Stomach (tissue), 9 donors: ENCODE data around the gene PRLR. TPM values are rescaled to one million over a fixed set of nuclear protein-coding genes. Genes with fewer than 3 reads are reported as not detected.

Experiments
- DNase-seq, 2 donors: peaks; one replicate each; pipeline versions ENCODE4 v3.0.0 to v3.0.0-alpha.2; 2013 to 2019
- H3K27ac ChIP-seq, 5 donors: fragments of 200-600 bp in 4 of 5; sonication (generic) in 4 of 5; one replicate each; pipeline ENCODE4 v1.5.1; 2013 to 2019; ENCODE audit warnings: mild to moderate bottlenecking in 1 of 5, moderate library complexity in 1 of 5
- H3K27me3 ChIP-seq, 3 donors: fragments of 200-600 bp; sonication (generic); one replicate each; pipeline ENCODE4 v1.5.1; 2017 to 2019; ENCODE audit warnings: mixed run types in 1 of 3
- H3K36me3 ChIP-seq, 4 donors: fragments of 200-600 bp; sonication (generic); 1 replicate in 3 of 4; 2 replicates in 1 of 4; pipeline ENCODE4 v1.5.1; 2016 to 2019
- H3K4me1 ChIP-seq, 4 donors: fragments of 200-600 bp; sonication (generic); one replicate each; pipeline ENCODE4 v1.5.1; 2016 to 2019
- H3K4me3 ChIP-seq, 4 donors: fragments of 200-600 bp; sonication (generic) in 3 of 4; one replicate each; pipeline ENCODE4 v1.5.1; 2016 to 2019; ENCODE audit warnings: mild to moderate bottlenecking in 1 of 4
- H3K9me3 ChIP-seq, 4 donors: fragments of 200-600 bp; sonication (generic); one replicate each; pipeline ENCODE4 v1.5.1; 2016 to 2019
- EP300 ChIP-seq: sonication (generic); formaldehyde crosslinking; IDR thresholded peaks from one replicate; pipeline ENCODE4 v1.6.1; 2017; ENCODE audit warnings: antibody characterized with exemption
- POLR2A ChIP-seq, 4 donors: fragments of 450-650 bp; IDR thresholded peaks; one replicate each; pipeline ENCODE4 v1.6.1; 2016; ENCODE audit warnings: antibody characterized with exemption in 4 of 4, control low read depth in 2 of 4, mild to moderate bottlenecking in 1 of 4, moderate library complexity in 1 of 4
- POLR2AphosphoS5 ChIP-seq, 3 donors: sonication (generic); formaldehyde crosslinking; IDR thresholded peaks; one replicate each; pipeline ENCODE4 v1.6.1; 2016; ENCODE audit warnings: antibody characterized with exemption in 3 of 3
- WGBS, 5 donors: extraction: QIAGEN DNeasy Blood & Tissue Kit in 3 of 5; methylation state at CpG; one replicate each; pipeline versions ENCODE4 v1.1.5 to v1.1.7; 2013 to 2018; 5-methylcytosine and 5-hydroxymethylcytosine counted together
- intact Hi-C: fragments of 100-400 bp; cut with DNase I; formaldehyde crosslinking; loops from one replicate; pipeline ENCODE4 v1.15.1; 2023; ENCODE audit warnings: low total_unique reads
- polyA plus RNA-seq, 3 donors: library from polyadenylated mRNA; stranded (reverse); fragments of 200-250 nt; gene quantifications; one replicate each; pipeline ENCODE4 v1.2.3, GENCODE V29; 2013
- total RNA-seq, 5 donors: library from RNA; depleted of rRNA; stranded (reverse); fragments of >200 nt; gene quantifications; one replicate each; pipeline versions ENCODE4 v1.1.0 to v1.2.3, GENCODE V29; 2014 to 2016
- TF ChIP-seq, protein P1 (sequence below), 7 experiments: fragments of 450-650 bp in 4 of 7; fragments of 200-600 bp in 3 of 7; sonication (generic) in 3 of 7; IDR thresholded peaks; one replicate each; pipeline ENCODE4 v1.5.1; 2016 to 2019; ENCODE audit warnings: antibody characterized with exemption in 7 of 7, control low read depth in 2 of 7, mild to moderate bottlenecking in 1 of 7
- donor health status: healthy with polysubstance abuse.
- donor health status: Bipolar disorder and iron deficiency.
- donor health status: healthy.

The PRLR gene
- total and polyA plus RNA-seq, 8 donors, result 0.56 to 33.2 (median 4.5) TPM; not detected in 1

DNA sequence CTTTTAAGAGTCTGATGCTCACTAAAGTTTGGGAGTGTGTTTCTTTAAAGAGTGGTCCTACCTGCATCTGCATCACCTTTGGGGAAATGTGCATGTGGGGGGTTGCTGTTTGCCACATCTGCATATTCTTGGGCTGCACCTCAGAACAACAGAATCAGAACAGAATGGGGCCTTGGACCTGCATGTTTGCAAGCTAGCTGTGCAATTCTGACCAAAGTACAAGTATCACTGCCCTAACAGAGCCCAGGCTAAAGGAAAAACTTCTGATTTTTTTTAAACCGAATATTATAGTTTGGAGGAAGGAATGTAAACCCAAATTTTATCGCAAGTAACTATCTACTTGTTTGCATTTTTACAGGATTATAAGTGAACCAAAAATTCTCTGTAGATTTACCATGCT, 34.2 kb upstream of the PRLR start:
- DNase-seq, result no peak
- no peaks in the 10 kb centered on the region for H3K27me3 ChIP-seq
- H3K9me3 ChIP-seq, result no peaks in the 10 kb centered on the region
- 79 to 83% (median 82%) methylated on average over 2 of the region's 2 CpGs for WGBS, 5 donors
- H3K4me3 ChIP-seq, result no peak overlapping the region
- TF ChIP-seq, protein P1, sequence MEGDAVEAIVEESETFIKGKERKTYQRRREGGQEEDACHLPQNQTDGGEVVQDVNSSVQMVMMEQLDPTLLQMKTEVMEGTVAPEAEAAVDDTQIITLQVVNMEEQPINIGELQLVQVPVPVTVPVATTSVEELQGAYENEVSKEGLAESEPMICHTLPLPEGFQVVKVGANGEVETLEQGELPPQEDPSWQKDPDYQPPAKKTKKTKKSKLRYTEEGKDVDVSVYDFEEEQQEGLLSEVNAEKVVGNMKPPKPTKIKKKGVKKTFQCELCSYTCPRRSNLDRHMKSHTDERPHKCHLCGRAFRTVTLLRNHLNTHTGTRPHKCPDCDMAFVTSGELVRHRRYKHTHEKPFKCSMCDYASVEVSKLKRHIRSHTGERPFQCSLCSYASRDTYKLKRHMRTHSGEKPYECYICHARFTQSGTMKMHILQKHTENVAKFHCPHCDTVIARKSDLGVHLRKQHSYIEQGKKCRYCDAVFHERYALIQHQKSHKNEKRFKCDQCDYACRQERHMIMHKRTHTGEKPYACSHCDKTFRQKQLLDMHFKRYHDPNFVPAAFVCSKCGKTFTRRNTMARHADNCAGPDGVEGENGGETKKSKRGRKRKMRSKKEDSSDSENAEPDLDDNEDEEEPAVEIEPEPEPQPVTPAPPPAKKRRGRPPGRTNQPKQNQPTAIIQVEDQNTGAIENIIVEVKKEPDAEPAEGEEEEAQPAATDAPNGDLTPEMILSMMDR (IDR thresholded peaks at IDR 0.05), result no peak
- TF ChIP-seq EP300 (no peak), POLR2A (IDR thresholded peaks at IDR 0.05) (no peak), POLR2AphosphoS5 (IDR thresholded peaks at IDR 0.05) (no peak)
- no peaks in the 10 kb centered on the region for H3K36me3 ChIP-seq
- no peaks in the 10 kb centered on the region for H3K4me1 ChIP-seq
- intact Hi-C loops, result no loop called here
- H3K27ac ChIP-seq, result no peak overlapping the region

DNA sequence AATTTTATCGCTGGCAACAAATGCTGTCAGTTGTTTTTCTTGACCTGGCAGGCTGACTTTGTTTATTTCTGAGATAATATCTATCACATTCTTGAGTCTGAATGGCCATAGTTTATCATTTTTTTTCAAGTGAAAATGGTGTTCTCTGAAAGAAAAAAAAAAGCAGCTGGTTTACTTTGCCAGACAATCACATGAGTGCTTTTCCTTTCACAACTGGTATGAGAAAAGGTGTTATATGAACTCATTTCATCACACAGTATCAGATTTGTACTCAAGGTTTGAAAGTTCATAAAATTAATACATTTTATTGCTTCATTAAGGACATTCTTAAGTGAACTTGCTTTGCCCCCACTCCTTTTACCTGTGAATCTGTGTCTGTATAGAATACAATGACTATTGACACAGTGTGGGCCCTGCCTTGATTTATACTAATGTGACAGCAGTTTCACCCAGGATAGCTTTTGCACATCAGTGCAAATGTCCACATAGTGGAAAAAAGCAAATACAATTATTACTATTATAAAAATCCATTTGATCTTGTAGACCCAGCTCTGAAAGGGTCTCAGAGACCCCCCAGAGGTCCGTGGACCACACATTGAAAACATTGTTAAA, 33.1 kb upstream of the PRLR start:
- H3K4me3 ChIP-seq, result no peak overlapping the region
- no peaks in the 10 kb centered on the region for H3K4me1 ChIP-seq
- DNase-seq, result no peak
- intact Hi-C loops, result no loop called here
- WGBS, 5 donors, result 54 to 65% (median 59%) methylated on average over 2 of the region's 2 CpGs
- no peaks in the 10 kb centered on the region for H3K9me3 ChIP-seq
- H3K36me3 ChIP-seq, result no peaks in the 10 kb centered on the region
- H3K27ac ChIP-seq, result no peak overlapping the region
- no peaks in the 10 kb centered on the region for H3K27me3 ChIP-seq
- TF ChIP-seq POLR2A (IDR thresholded peaks at IDR 0.05) (no peak), EP300 (no peak), POLR2AphosphoS5 (IDR thresholded peaks at IDR 0.05) (no peak)
- TF ChIP-seq, protein P1 (IDR thresholded peaks at IDR 0.05), result no peak

DNA sequence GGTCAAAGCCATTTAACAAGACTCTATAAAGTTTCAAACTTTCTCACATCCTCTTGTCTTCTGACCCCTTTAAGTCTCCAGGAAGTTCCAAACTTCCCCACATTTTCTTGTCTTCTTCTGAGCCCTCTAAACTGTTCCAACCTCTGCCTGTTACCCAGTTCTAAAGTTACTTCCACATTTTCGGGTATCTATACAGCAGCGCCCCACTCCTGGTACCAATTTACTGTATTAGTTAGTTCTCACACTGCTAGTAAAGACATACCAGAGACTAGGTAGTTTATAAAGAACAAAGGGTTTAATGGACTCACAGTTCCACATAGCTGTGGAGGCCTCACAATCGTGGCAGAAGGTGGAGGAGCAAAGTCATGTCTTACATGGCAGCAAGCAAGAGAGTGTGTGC, 23.3 kb upstream of the PRLR start:
- Histone ChIP-seq H3K27me3 (no peaks in the 10 kb centered on the region), H3K4me1 (no peaks in the 10 kb centered on the region), H3K36me3 (no peaks in the 10 kb centered on the region), H3K27ac (no peak overlapping the region), H3K4me3 (no peak overlapping the region), H3K9me3 (peaks cover 4 to 20% (median 13%) of the 10 kb centered on the region in 4 donors)
- intact Hi-C loops, result no loop called here
- no peak for TF ChIP-seq POLR2AphosphoS5 (IDR thresholded peaks at IDR 0.05)
- TF ChIP-seq, protein P1 (IDR thresholded peaks at IDR 0.05), result no peak
- no peak for TF ChIP-seq POLR2A (IDR thresholded peaks at IDR 0.05)
- no peak for TF ChIP-seq EP300
- 88 to 95% (median 91%) methylated on average over 3 of the region's 3 CpGs for WGBS, 5 donors
- DNase-seq, result no peak

DNA sequence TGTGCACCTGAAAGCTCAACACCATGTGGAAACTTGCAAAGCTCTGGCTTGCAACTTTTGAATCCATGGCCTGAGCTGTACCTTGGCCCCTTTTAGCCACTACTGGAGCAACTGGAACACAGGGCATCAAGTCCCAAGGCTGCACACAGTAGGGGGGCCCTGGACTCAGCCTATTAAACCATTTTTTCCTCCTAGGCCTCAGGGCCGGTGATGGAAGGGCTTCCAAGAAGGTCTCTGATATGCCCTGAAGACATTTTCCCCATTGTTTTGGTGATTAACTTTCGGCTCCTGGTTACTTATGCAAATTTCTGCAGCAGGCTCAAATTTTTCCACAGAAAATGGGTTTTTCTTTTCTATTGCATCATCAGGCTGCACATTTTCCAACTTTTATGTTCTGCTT, 22.7 kb upstream of the PRLR start:
- Histone ChIP-seq H3K4me3 (no peak overlapping the region), H3K9me3 (peaks cover 4 to 20% (median 13%) of the 10 kb centered on the region in 4 donors), H3K36me3 (no peaks in the 10 kb centered on the region), H3K27me3 (no peaks in the 10 kb centered on the region), H3K27ac (no peak overlapping the region), H3K4me1 (peaks cover 0 to 2% (median under 1%) of the 10 kb centered on the region in 4 donors)
- intact Hi-C loops, result no loop called here
- DNase-seq, result no peak
- TF ChIP-seq EP300 (no peak), POLR2AphosphoS5 (IDR thresholded peaks at IDR 0.05) (no peak), POLR2A (IDR thresholded peaks at IDR 0.05) (no peak)
- TF ChIP-seq, protein P1 (IDR thresholded peaks at IDR 0.05), result no peak
- WGBS, 5 donors, result 82 to 97% (median 92%) methylated on average over 2 of the region's 2 CpGs
